GM21528 (cell line): Measurements from ENCODE around the gene IMPA2.

ENCODE experiments used
- ATAC-seq: cut with Tn5 transposase; IDR thresholded peaks from one replicate; pipeline ENCODE4 v1.9.1; 2021; ENCODE audit warnings: mild to moderate bottlenecking, moderate library complexity; ENCODE audit not compliant: unreplicated experiment, low FRiP score

The IMPA2 gene

DNA sequence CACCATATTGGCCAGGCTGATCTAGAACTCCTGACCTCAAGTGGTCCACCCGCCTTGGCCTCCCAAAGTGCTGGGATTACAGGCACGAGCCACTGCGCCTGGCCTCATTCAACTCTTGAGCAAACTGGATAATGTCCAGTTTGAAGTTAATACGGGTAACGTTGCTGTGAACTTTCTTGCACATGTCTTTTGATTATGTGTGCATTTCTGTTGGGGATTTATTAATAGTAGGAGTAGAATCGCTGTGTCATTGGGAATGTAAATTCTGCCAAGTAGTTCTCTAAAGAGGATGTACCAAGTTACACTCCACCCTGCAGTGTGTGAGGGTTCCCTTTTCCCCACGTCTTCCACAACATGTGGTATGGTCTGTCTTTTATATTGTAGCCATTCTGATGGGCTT lies 6.2 kb downstream of the IMPA2 start:
- ATAC-seq, result no peak

DNA sequence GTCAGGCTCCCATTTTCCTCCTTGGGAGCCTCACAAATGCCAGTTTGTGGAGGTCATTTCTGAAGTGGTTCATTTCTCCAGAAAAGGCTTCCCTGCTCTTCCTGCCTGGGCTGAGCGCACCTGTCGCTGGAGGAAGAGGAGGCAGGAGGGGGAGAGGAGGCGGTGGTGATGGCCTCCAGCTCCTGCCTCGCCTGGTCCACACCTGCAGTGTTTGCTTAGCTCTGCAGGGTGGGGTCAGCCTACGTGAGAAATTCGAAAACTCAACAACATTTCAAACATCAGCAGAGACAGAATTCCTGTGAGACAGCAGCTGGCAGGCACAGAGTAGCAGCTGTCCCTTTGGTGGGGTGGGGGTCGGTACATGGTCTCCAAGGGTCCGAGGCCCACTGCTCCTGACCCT lies 7.9 kb downstream of the IMPA2 start:
- ATAC-seq, result no peak

DNA sequence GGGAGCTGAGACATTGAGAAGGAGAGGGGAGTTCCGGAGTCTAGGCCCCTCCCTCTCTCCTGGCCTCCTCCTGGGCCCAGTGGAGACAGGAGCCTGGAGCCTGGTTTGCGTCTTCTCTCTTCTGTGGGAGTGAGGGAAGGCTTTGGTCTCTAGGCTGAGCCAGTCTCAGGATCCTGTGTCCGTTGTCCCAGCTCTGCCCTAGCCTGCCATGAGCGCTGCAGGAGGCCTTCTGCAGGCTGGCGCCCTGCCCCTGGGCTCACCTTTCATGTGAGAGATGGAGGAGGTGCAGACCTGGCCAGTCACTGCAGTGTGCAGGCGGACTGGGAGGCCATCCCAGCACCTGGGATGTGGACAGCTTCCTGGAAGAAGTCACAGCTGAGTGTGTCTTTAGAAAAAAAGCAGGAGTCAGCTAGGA lies 8.7 kb downstream of the IMPA2 start:
- no peak for ATAC-seq

DNA sequence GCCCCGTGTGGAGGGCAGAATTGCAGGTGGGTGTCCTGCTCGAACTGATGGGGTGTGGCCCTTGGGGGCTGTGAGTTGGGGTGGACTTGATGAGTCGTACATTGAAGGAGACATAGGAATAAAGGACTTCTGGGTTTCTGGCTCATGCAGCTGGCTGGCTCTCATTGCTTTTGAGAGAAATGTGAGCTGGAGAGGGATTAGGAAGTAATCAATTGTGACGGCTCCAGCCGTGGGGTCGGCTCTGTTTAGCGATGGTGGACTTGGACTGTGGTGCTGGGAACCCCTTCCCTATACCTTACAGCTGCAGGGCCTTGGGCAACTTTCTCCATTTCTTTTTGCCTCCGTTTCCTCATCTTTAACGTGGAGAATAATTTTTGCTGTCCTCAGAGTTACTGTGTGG lies 9.2 kb downstream of the IMPA2 start:
- ATAC-seq, result no peak

DNA sequence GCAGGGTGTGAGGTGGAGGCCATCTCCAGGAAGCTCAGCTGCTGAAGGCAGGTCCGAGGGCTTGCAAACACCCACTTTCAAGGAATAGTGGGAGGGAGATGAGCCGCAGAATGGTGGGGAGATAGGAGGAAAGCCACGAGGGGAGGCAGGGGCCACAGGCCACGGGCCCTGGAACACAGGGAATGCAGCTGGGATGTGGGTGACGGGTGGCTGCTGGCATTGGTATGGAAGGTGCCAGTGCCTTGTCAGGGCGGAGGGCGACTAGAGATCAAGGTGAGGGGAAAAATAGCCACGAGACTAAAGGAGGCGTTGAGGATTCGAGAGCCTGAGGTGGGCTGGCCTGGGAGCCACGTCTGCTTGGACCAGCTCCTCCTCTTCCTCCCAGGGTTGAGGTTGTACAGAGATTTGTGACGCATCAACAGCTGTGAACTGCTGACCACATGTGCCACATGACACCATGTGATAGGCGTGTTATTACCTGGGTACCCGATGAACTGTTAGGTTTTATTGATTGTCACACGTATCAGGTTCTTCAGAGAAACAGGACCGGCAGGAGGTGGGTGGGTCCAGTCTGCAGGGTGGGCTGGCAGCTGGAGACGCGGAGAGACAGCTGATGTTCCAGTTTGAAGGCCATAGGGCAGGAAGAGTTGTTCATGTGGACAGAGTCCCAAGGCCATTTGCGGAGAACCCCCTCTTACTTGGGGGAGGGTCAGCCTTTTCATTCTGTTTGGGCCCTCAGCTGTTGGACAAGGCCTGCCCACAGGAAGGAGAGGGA lies 9.9 kb downstream of the IMPA2 start:
- no peak for ATAC-seq

DNA sequence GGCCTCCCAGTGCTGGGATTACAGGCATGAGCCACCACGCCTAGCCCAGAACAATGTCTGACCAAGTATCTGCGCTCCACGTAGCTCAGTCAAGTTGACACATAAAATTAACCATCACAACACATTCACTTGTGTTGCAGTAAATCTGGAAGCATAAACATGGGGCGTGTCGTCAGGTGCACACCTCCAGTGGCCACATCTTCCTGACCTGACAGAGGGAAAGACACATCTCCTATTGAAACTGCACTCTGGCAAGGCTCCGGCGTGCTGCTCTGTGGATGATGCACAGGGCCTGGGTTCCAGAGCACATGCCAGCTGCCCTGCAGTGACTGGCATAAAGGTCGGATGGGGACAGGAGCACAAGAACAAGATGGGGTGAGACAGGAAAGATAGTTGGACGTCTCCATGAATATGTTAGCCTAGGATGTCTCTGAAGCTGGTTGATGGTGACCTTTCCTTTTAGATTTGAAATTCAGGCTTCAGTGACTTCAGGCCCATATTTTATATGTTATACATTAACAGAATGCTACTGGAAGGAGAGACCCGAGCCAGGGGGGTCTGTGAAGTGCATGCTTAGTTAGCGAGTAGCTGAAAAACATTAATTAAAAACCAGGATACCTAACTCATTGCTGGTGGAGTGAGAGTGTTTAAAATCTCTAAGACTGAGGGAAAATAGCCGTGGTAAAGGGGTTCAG lies 10.9 kb downstream of the IMPA2 start:
- no peak for ATAC-seq

DNA sequence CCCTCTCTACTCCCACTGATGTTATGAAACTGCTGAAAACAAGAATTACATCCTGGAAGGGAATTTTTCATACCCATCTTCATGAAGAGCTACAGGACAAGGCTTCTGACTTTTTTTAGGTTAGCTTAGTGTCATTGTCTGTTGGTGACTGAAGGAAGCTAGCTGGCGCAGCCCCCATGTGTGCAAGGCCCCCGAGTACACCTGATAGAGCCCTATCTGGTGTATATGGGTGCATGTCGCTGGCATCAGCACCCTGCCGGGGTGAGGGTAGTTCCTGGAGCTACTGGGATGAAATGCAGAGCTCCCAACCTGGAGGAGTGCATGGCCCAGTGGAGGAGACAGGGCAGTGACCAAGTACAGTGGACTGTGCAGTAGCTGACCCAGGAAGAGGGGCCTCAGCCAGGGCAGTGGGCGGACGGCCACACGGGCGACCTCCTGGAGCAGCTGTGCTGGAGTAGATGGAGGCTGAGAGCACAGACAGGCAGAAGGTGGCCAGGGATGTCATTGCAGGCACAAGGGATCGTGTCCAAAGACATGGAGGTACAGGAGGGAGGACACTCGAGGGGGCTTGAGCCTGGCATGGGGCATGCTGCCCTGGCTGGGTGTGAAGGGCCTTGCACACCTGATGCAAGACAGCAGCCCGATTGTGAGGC lies 12.1 kb downstream of the IMPA2 start:
- no peak for ATAC-seq

DNA sequence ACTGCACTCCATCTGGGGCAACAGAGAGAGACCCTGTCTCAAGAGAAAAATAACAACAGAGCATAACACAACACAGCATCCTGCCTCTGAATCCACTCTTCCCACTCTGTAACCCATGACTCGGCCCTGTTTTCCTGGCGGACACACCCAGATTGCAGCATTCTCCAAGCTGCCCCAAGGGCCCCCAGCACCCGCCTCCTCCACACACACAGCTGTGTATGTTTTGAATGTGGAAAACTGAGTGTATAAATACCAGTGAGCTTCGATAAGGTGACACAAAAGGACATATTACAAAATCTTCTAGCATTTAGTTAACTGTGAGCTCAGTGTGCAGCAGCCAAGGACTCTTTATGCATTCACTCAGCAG lies 13.0 kb downstream of the IMPA2 start:
- ATAC-seq, result no peak

DNA sequence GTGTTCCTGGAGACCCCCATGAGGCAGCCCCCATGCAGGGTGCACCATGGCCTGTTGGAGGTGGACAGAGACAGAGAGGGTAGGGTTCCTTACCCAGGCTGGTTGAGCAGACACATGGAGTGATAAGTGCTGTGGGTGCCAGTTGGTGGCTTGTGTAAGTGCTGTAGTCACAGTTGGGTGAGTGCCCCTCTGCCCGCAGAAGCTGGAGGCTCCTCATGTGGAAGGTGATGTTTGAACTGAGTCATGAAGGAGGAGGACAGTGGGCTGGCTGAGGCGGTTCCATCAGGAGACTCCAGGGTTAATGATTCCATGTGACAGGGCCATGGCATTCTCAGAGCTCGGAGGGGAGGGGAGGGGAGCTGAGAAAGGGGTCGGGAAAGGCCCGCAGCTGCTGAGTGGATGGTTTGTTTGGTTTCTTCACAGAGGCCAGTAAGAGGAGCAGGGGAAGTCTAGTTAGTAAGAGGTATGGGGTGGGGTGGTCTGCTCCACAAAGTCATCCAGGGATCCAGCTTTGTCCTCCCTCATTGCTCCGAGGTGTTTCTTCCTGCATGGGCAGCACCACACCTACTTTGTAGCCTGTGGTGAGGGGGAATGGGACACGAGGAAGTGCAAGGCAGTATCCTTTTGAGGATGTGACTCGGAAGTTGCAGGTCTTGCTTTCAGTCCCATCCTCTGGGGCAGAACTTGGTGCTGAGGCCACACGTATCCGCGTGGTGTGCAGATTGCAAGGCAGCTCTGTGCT lies 13.6 kb downstream of the IMPA2 start:
- ATAC-seq, result no peak

DNA sequence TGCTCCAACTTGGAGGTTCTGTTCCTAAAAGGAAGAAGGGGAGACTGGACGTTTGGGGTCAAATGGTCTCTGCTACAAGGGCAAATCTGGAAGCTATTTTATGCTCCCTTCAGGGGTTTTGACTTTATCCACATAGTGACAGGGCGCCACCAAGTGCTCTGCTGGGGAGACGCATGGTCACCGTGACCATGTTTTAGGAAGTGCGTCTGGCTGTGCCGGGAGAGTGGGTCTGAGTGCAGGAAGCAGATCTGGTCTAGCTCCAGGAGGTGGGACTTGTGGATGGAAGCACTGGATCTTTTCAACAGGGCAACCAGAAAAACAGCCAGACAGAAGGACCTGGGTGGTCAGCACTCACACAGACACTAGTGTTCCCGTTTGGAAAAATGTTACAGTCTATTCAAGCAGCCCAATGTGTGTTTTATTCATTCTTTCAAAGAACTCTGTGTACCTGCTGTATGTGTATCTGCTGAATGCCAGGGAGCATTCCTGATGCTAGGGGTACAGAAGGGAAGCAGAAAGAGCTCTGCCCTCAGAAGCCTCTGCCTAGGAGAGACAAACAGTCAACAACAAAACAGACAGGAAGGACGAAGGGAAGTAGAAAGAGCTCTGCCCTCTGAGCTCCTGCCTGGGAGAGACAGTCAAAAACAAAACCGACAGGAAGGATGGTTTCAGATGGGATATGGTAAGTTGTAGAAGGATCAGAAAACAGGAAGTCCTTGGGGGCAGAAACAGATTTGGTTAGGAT lies 14.3 kb downstream of the IMPA2 start:
- no peak for ATAC-seq

DNA sequence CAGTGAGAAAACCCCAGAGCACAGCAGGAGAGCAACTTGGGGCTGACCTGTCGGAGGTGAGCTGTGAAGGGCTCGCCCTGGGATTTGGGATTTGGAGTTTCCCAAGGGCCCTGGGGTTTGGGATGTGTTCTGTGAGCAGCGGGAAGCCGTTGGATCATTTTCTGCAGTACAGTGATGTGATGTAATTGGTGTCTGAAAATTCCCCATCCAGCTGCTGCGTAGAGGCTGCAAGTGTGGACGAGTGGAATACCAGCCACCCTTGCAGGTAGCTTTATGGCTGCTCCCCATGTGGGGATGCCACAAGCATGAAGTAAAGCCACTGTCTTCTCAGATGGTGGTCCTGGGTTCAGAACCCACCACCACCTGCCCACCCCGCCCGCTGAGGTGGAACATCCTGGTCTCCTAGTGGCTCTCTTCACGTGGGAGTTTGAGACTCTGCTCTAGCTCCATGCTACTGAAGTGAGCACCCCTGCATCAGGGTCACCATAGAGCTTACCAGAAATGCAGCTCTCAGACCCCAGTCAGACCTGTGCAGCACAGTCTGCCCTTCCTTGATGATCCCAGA lies 15.0 kb downstream of the IMPA2 start:
- ATAC-seq, result no peak

DNA sequence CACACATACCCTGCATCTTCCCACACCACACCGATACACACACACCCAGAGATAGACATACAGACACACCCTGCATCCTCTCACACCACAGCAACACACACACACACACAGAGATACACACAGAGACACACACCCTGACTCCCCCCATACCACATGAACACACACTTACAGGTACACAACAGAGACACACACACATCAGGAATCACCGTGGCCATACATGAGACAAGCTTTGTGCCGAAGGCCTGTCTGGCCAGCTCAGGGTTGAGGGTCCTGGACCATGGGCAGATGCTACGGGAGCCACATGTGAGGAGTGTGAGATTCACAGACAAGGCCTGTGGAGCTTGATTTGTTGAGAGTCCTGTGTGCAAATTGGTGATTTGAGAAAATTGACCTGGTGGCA lies 15.6 kb downstream of the IMPA2 start:
- ATAC-seq, result no peak

DNA sequence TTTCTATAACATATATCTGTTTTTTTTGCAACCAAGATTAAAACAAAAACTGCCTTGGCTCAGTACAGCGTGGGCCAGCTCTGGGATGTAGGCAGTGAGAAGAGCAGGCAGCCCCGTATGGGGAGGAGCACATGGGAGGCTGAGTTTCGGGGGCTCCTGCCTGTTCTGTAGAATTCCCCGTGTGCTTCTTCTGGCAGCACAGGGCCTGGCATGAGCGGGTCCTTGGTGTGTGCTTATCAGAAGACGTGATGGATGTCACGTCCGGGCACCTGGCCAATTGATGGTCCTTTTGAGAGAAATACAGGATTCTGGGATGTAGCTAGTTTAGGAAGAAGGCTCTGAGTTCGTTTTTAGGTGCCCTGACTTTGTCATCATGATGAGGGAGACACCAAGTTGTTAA lies 16.2 kb downstream of the IMPA2 start:
- ATAC-seq, result no peak

DNA sequence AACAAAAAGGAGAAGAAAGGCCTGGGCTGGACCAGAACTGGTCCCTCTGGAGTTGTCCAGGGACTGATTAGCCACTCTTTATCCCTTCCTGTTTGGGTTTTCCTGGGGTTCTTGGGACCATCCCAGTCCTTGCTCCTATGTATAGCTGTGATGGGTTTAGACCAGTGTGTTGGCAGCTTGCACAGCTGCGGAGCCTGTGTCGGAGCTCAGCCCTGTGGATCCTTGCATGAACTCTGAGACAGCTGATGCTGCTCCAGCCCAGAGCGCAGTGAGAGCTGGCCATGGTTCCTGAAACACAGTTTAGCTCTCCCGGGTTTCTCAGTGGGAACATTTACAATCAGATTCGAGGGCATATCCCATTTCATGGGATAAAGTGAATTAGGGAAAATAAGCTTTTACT lies 16.9 kb downstream of the IMPA2 start:
- ATAC-seq, result no peak

DNA sequence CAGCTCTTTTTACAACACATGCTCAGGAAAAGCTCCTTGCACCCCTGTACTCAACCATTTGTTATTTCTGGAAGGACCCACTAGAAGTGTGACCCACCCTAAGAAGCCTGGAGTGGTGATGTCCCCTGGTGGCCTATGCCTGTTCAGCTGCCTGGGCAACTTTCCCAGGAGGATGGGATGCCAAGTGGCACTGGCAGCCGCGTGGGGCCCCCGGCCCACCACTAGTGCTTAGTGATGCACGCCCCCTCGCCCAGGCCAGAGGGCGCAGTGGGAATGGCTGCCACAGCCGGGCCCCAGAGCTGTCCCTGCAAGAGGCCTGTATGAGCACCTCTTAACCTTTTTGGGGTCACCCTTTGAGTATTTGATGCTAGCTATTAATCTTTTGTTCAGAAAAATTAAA lies 18.1 kb downstream of the IMPA2 start:
- no peak for ATAC-seq

DNA sequence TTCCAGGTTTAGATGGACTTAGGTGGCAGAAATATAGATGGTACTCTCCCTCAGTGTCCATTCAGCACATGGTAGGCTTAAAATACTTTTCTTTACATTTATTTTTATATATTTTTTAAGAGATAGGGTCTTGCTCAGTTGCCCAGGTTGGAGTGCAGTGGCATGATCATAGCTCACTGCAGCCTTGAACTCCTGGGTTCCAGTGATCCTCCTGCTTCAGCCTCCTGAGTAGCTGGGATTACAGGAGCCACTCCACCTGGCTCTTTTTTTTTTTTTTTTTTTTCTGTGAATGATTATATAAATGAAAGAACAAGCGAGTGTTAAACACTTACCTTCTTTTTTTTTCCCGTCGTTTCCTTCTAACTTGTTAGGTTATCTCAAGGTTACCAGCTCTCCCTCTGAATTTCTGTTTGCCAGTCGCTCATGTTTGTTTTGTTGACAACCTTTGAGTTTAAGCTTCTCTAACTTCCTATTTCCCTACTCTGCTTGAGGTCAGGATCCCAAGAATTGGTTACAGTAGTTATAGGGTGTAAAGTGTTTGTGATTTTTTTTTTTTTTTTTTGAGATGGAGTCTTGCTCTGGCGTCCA lies 18.9 kb downstream of the IMPA2 start:
- ATAC-seq, result no peak

DNA sequence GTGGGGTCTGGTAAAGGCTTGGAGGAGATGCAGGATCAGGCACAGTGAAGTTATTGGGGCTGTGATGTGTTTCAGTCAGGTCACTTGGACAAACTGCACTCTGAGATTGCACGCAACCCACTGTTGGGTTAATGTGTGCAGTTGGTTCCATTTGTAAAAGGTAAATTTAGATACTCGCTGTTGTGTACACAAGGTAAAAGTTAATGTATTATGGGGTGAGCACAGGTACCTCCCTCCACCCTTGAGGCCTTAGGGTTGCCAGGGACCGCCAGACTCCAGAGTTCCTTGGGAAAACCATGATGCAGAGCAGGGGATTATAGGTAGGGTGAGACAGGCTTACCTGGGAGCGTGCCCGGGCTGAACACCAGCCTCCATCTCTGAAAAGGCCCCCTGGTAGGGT lies 20.1 kb downstream of the IMPA2 start:
- no peak for ATAC-seq

DNA sequence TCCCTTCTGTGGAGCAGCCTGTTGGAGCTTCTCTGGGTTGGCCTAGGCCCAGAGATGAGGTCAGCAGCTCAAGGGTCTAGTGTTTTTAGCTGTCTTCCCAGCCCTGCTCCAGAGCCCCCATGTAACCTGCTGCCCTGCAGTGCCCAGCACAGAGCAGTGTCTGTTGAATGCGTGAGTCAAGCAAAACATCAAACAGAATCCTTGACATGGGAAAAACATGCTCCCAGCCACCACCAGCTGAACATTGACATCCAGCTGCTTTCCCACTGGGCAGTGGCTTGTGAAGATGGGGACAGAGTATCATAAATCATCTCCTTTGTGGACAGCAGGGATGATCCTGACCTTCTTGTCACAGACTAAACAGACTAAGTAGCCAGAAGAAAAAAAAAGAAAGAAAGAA lies 22.6 kb downstream of the IMPA2 start:
- no peak for ATAC-seq

DNA sequence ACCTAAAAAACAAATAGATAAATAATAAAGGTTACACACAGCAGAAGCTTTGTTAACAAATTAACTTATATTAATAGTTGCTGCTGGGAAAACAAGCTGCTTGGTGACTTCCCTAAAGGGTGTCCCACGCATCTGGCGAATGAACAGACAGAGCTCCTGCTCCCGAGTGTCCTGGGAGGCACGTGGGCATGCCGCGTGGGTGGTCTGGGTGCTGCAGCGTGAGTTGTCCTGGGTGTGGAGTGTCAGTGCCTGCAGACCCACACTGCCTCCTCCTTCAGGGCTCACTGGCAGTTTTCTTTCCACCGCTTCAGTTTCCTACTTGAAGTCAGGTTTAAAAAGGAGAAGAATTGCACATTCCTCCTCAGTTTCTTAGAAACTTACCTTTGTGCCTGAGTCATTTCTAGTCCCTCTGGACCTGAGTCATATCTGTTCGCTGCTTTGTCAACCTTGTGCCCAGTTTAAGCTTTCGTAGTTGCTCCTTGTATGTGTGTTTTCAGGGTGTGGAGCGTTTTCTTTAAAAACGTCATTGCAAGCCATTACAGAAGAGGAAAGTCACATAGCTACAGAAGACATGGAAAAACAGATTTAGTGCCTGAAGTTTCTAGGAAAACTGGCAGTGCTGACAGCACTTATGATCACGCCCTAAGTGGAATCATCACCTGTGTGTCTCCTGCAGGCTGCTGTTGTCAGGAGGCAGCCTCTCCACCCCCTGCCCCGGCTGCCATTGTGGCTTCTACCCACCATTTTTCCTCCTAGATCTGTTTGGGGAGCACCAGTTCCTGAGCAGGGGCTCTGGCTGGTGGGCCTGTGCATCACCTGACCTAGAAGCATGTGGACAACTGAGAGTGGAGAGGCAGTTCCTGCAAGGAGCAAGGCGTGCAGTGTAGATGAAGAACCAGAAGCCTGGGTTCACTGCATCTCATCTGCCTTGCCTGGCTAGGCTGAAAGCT lies 24.5 kb downstream of the IMPA2 start:
- no peak for ATAC-seq
